K562 (cell line): ENCODE results near the gene PLXNB1. TPM values are rescaled to one million over a fixed set of nuclear protein-coding genes. Genes with fewer than 3 reads are reported as not detected.
A peak's percentile ranks its signal among the peaks of the same experiment; 100 is the strongest.
"Not testable (repeated sequence)": the region's sequence is repeated elsewhere in the genome, so short reads cannot be mapped to it uniquely, and the experiment has no call there.

Source experiments
- ATAC-seq: fragments of 200-7000 bp; cut with Tn5 transposase; 3 replicates; pipeline ENCODE4 v1.9.1; 2020; ENCODE audit warnings: moderate library complexity
- BruUV-seq: library from RNA; stranded (reverse); fragments of 400-500 nt; replicated peaks from 2 replicates; lab custom pipeline; 2021; lab: Mats Ljungman, UMichigan
- CTCF ChIA-PET: fragments of 300-600 bp; formaldehyde crosslinking; extraction: SDS; loops from one replicate; lab custom pipeline; 2021; ENCODE audit warnings: low intra/inter-chr PET ratio; lab: Yijun Ruan, JAX
- POLR2A ChIA-PET: fragments of 300-600, 350-650 bp; sonication (Branson Sonifier 250); formaldehyde crosslinking; extraction: SDS; loops from one replicate; lab custom pipeline; 2021; ENCODE audit warnings: antibody characterized with exemption, inconsistent platforms; lab: Yijun Ruan, JAX
- DNase-seq, 4 experiments: peaks; one replicate each; pipeline versions ENCODE4 v3.0.0 to v3.0.0-alpha.2; 2011 to 2018; ENCODE audit warnings: low spot score in 3 of 4, mixed read lengths in 3 of 4; ENCODE audit errors: extremely low read depth in 1 of 4
- FAIRE-seq: peaks from 2 replicates; lab custom pipeline; 2011; peaks lifted over from hg19 to GRCh38; lab: Jason Lieb, UNC
- H2AFZ ChIP-seq: 2 replicates; pipeline ENCODE4 v1.6.0; 2011; ENCODE audit warnings: low read depth, low read length, control low read depth, inconsistent platforms
- H3K27ac ChIP-seq: fragments of 200-600 bp; 3 replicates; pipeline ENCODE4 v1.8.0; 2011; ENCODE audit warnings: low read depth, mild to moderate bottlenecking, control low read depth, inconsistent platforms, low read length, moderate library complexity, mixed read lengths; ENCODE audit errors: extremely low read depth
- H3K27me3 ChIP-seq, 2 experiments: fragments of 300-600 bp in 1 of 2; 2 replicates in 1 of 2; 3 replicates in 1 of 2; pipeline versions ENCODE4 v1.6.0 to v1.8.0; 2011; ENCODE audit warnings: inconsistent platforms in 2 of 2, low read length in 2 of 2, mild to moderate bottlenecking in 1 of 2, mixed read lengths in 1 of 2, moderate library complexity in 1 of 2; ENCODE audit not compliant: control insufficient read depth in 2 of 2, insufficient read depth in 2 of 2
- H3K36me3 ChIP-seq: fragments of 300-600 bp; 3 replicates; pipeline ENCODE4 v1.8.0; 2011; ENCODE audit warnings: mild to moderate bottlenecking, low read length, inconsistent platforms; ENCODE audit not compliant: control insufficient read depth, insufficient read depth
- H3K4me1 ChIP-seq, 2 experiments: fragments of 200-600 bp in 1 of 2; replicated peaks in 1 of 2; 2 replicates in 1 of 2; 3 replicates in 1 of 2; pipeline versions ENCODE4 v1.5.1 to v1.8.0; 2011; ENCODE audit warnings: inconsistent platforms in 2 of 2, low read length in 2 of 2, mild to moderate bottlenecking in 1 of 2, mixed read lengths in 1 of 2, moderate library complexity in 1 of 2; ENCODE audit not compliant: control insufficient read depth in 2 of 2, insufficient read depth in 2 of 2
- H3K4me2 ChIP-seq: 2 replicates; pipeline ENCODE4 v1.6.1; 2011; ENCODE audit warnings: low read length, control low read depth, inconsistent platforms, mixed read lengths; ENCODE audit not compliant: insufficient read depth
- H3K4me3 ChIP-seq: fragments of 200-600 bp; sonication (generic), shearing (Covaris generic); 2 replicates; pipeline ENCODE4 v1.5.1; 2016; ENCODE audit warnings: control low read depth, inconsistent platforms
- H3K79me2 ChIP-seq: fragments of 200-600 bp; 3 replicates; pipeline ENCODE4 v1.8.0; 2011; ENCODE audit warnings: low read length, inconsistent platforms; ENCODE audit not compliant: control insufficient read depth, insufficient read depth
- H3K9ac ChIP-seq, 2 experiments: 2 replicates each; pipeline versions ENCODE4 v1.6.0 to v1.6.1; 2011; ENCODE audit warnings: low read depth in 2 of 2, low read length in 2 of 2, control low read depth in 1 of 2, inconsistent platforms in 1 of 2, mild to moderate bottlenecking in 1 of 2, mixed read lengths in 1 of 2; ENCODE audit not compliant: insufficient read depth in 1 of 2
- H3K9me1 ChIP-seq: one replicate; pipeline ENCODE4 v1.6.0; 2011; ENCODE audit warnings: inconsistent platforms, mild to moderate bottlenecking, low read length, moderate library complexity; ENCODE audit not compliant: control insufficient read depth, insufficient read depth
- H3K9me3 ChIP-seq: replicated peaks from 2 replicates; pipeline ENCODE4 v1.5.1; 2011; ENCODE audit warnings: low read depth, low read length, inconsistent platforms; ENCODE audit not compliant: control insufficient read depth, insufficient read depth
- H4K20me1 ChIP-seq: replicated peaks from 2 replicates; pipeline ENCODE4 v1.6.1; 2011; ENCODE audit warnings: low read length, inconsistent platforms, mixed read lengths; ENCODE audit not compliant: control insufficient read depth, insufficient read depth
- CTCF ChIP-seq, 3 experiments: IDR thresholded peaks in 2 of 3; conservative IDR thresholded peaks in 1 of 3; 2 replicates each; pipeline ENCODE4 v1.5.1; 2011 to 2012; ENCODE audit warnings: low read length in 3 of 3, mild to moderate bottlenecking in 3 of 3, control low read depth in 2 of 3, improper control_type of control experiment in 1 of 3, inconsistent platforms in 1 of 3, low read depth in 1 of 3, mixed read lengths in 1 of 3, moderate library complexity in 1 of 3; ENCODE audit not compliant: insufficient read depth in 2 of 3
- KDM1A ChIP-seq, 2 experiments: fragments of 450-650 bp; IDR thresholded peaks; 2 replicates each; pipeline ENCODE4 v1.6.1; 2016; ENCODE audit warnings: mild to moderate bottlenecking in 2 of 2
- TEAD4 ChIP-seq, 2 experiments: sonication (generic) in 1 of 2; formaldehyde crosslinking in 1 of 2; IDR thresholded peaks; 2 replicates each; pipeline versions ENCODE4 v1.6.1 to v1.8.0; 2012 to 2022; ENCODE audit warnings: borderline replicate concordance in 1 of 2, inconsistent platforms in 1 of 2, low read length in 1 of 2, mild to moderate bottlenecking in 1 of 2, missing genetic modification reagents in 1 of 2
- XRCC3 ChIP-seq: fragments of 450-650 bp; IDR thresholded peaks from 2 replicates; pipeline ENCODE4 v1.6.1; 2017; ENCODE audit warnings: mild to moderate bottlenecking, moderate library complexity
- WGBS: fragments of 100-300 bp; shearing (Covaris generic); methylation state at CpG from one replicate; pipeline ENCODE4 v1.1.6; 2016; ENCODE audit warnings: low coverage, mixed read lengths; ENCODE audit not compliant: insufficient coverage; ENCODE audit errors: missing lambda C conversion rate; 5-methylcytosine and 5-hydroxymethylcytosine counted together
- in situ Hi-C: fragments of 300-500 bp; cut with MboI; formaldehyde crosslinking; loops from 4 replicates; pipeline ENCODE4 v1.15.0; 2018; ENCODE audit warnings: inconsistent platforms, mixed read lengths
- intact Hi-C: fragments of 100-400 bp; cut with micrococcal nuclease; formaldehyde crosslinking; loops from 2 replicates; pipeline ENCODE4 v1.14.2; 2022
- polyA plus RNA-seq, 8 experiments: library from polyadenylated mRNA; depleted of rRNA in 4 of 8; stranded (reverse) in 5 of 8; unstranded in 3 of 8; fragments of >200 nt; fragmentation: Nextera tagmentation in 2 of 8; fragmentation: Illumina TruSeq in 1 of 8; extraction: Ambion mirVana in 2 of 8; extraction: Trizol in 1 of 8; gene quantifications; 2 replicates each; pipeline versions ENCODE4 v1.2.1 to v1.2.3, GENCODE V29; 2011 to 2014; ENCODE audit warnings: inconsistent platforms in 1 of 8, missing spikeins in 1 of 8
- total RNA-seq, 7 experiments: library from RNA; depleted of rRNA in 6 of 7; stranded (reverse); fragments of >200 nt in 6 of 7; fragmentation: Illumina TruSeq in 2 of 7; extraction: Trizol in 2 of 7; gene quantifications; 2 replicates each; pipeline versions ENCODE4 v1.2.1 to v1.2.3, GENCODE V29; 2011 to 2021; ENCODE audit warnings: low replicate concordance in 1 of 7

Gene PLXNB1
- total and polyA plus RNA-seq, 9 of the 15 experiments (the other 6 are each of a cell fraction or from before 2014, with no cell fraction given) = 0.17 to 17.4 (median 6.0) TPM

GRCh38 chr3:48401434-48401901, 28.4 kb downstream of the PLXNB1 start:
- H3K4me3 ChIP-seq, H3K79me2 ChIP-seq, H3K36me3 ChIP-seq, H3K27ac ChIP-seq, H4K20me1 ChIP-seq, H2AFZ ChIP-seq, H3K9ac ChIP-seq, BruUV-seq, H3K9me3 ChIP-seq, H3K4me1 ChIP-seq, H3K4me2 ChIP-seq, FAIRE-seq, H3K27me3 ChIP-seq, H3K9me1 ChIP-seq, ATAC-seq: not testable (repeated sequence)
- DNase-seq = peak in 2 of 4 experiments; percentile 2 to 4
- CTCF ChIA-PET = interaction anchor here (0.7 to 3.0 kb wide), 4 partner anchors 33 to 720 kb away, joined by 3 to 28 read pairs (median 4); no protein-coding TSS in a partner anchor
- intact Hi-C loops (loop anchor here (1.0 to 10.0 kb wide), 4 partner anchors 35 to 207 kb away; partner anchors contain the start of gene SHISA5), in situ Hi-C loops (loop anchor here (5.0 kb wide), 1 partner anchor 36 kb away; no protein-coding TSS in a partner anchor)
- POLR2A ChIA-PET = interaction anchor here (0.6 to 1.3 kb wide), 5 partner anchors 35 to 1412 kb away, joined by 3 to 7 read pairs (median 3); no protein-coding TSS in a partner anchor
- WGBS = 74% methylated on average over 5 of the region's 12 CpGs

- in situ Hi-C loops (loop anchor here (5.0 kb wide), 1 partner anchor 36 kb away; no protein-coding TSS in a partner anchor), intact Hi-C loops (loop anchor here (1.0 to 10.0 kb wide), 4 partner anchors 35 to 206 kb away; partner anchors contain the start of gene SHISA5)
- 6% methylated on average over 2 of the region's 6 CpGs for WGBS
- no peaks in the 10 kb centered on the region for H4K20me1 ChIP-seq
- H3K9ac ChIP-seq = no peak overlapping the region
- H3K36me3 ChIP-seq = no peaks in the 10 kb centered on the region
- ATAC-seq (peak; percentile 86), DNase-seq (peak; percentile 74 to 79 (median 76)), FAIRE-seq (peak; percentile 92)
- CTCF ChIA-PET = interaction anchor here (0.7 to 3.0 kb wide), 5 partner anchors 33 to 720 kb away, joined by 3 to 28 read pairs (median 4); no protein-coding TSS in a partner anchor
- no peaks in the 10 kb centered on the region for H3K79me2 ChIP-seq
- H3K9me1 ChIP-seq = no peaks in the 10 kb centered on the region
- H3K4me1 ChIP-seq = peaks cover 0 to 7% of the 10 kb centered on the region in 2 experiments; a peak in 1 of 5 replicates
- H3K27ac ChIP-seq = no peak overlapping the region
- H2AFZ ChIP-seq = no peak overlapping the region
- no peak overlapping the region for H3K4me2 ChIP-seq
- H3K27me3 ChIP-seq = no peaks in the 10 kb centered on the region
- no peaks in the 10 kb centered on the region for H3K9me3 ChIP-seq
- no TSS peak for BruUV-seq
- POLR2A ChIA-PET = interaction anchor here (0.6 to 1.3 kb wide), 5 partner anchors 35 to 1412 kb away, joined by 3 to 7 read pairs (median 3); no protein-coding TSS in a partner anchor
- no peak overlapping the region for H3K4me3 ChIP-seq
- TF ChIP-seq TEAD4 (IDR thresholded peaks at IDR 0.05; ENCODE audit: low read length) (peak; percentile 29; the same call in 1 of the 2 replicates), TEAD4 (CRISPR knock-in tag; IDR thresholded peaks at IDR 0.05; ENCODE audit: borderline replicate concordance) (no peak), KDM1A (IDR thresholded peaks at IDR 0.05) (peak; percentile 25; a peak in 1 of 4 replicates), CTCF (IDR thresholded peaks at IDR 0.05 in 2 of 3, conservative IDR thresholded peaks at IDR 0.05 in 1 of 3; ENCODE audit: insufficient read depth in 2 of 3, low read depth in 1 of 3, low read length in 3 of 3) (peak; percentile 75 to 82 (median 78)), XRCC3 (no peak)
Measured at GRCh38 chr3:48400824-48401433, 29.0 kb downstream of the PLXNB1 start.
